ENCODE data around the gene EPHB2. TPM values are rescaled to one million over a fixed set of nuclear protein-coding genes. Genes with fewer than 3 reads are reported as not detected.

EPHB2 gene
- total RNA-seq, 1 donor: 24.9 TPM

- TF ChIP-seq CTCF (IDR thresholded peaks at IDR 0.05; ENCODE audit: insufficient read depth, low read length): no peak
- DNase-seq (ENCODE audit: low read depth): no peak
- H3K4me3 ChIP-seq (ENCODE audit: low read depth, low read length): no peak overlapping the region
Measured at GRCh38 chr1:22677931-22678896, 32.4 kb upstream of the EPHB2 start.

- TF ChIP-seq CTCF (IDR thresholded peaks at IDR 0.05; ENCODE audit: insufficient read depth, low read length): no peak
- H3K4me3 ChIP-seq (ENCODE audit: low read depth, low read length): no peak overlapping the region
- no peak for DNase-seq (ENCODE audit: low read depth)
Measured at GRCh38 chr1:22680726-22681125, 29.9 kb upstream of the EPHB2 start.

- no peak for DNase-seq (ENCODE audit: low read depth)
- TF ChIP-seq CTCF (IDR thresholded peaks at IDR 0.05; ENCODE audit: insufficient read depth, low read length): no peak
Measured at GRCh38 chr1:22681556-22682276, 28.9 kb upstream of the EPHB2 start.

GRCh38 chr1:22683547-22683946 lies 27.1 kb upstream of the EPHB2 start:
- DNase-seq (ENCODE audit: low read depth): no peak
- no peak overlapping the region for H3K4me3 ChIP-seq (ENCODE audit: low read depth, low read length)
- TF ChIP-seq CTCF (IDR thresholded peaks at IDR 0.05; ENCODE audit: insufficient read depth, low read length): no peak

More at GRCh38 chr1:22681556-22682276, 28.9 kb upstream of the EPHB2 start:
- no peak overlapping the region for H3K4me3 ChIP-seq (ENCODE audit: low read depth, low read length)

- no peak for DNase-seq (ENCODE audit: low read depth)
- TF ChIP-seq CTCF (IDR thresholded peaks at IDR 0.05; ENCODE audit: insufficient read depth, low read length): no peak
- no peak overlapping the region for H3K4me3 ChIP-seq (ENCODE audit: low read depth, low read length)
Measured at GRCh38 chr1:22685591-22686059, 25.0 kb upstream of the EPHB2 start.

- no peak for DNase-seq (ENCODE audit: low read depth)
- no peak overlapping the region for H3K4me3 ChIP-seq (ENCODE audit: low read depth, low read length)
- no peak for TF ChIP-seq CTCF (IDR thresholded peaks at IDR 0.05; ENCODE audit: insufficient read depth, low read length)
Measured at GRCh38 chr1:22687191-22687590, 23.4 kb upstream of the EPHB2 start.
